ENCODE data around the gene SLC30A5.
A peak's percentile ranks its signal among the peaks of the same experiment; 100 is the strongest.

Gene SLC30A5

GRCh38 chr5:69148981-69149675 is 55.3 kb downstream of the SLC30A5 start:
- H2AFZ ChIP-seq (ENCODE audit: insufficient read depth, low read length, poor library complexity): no peak overlapping the region
- no peak overlapping the region for H2BK5ac ChIP-seq (ENCODE audit: low read depth, low read length, poor library complexity)
- no peak overlapping the region for H3K4me2 ChIP-seq (ENCODE audit: low read length)
- DNase-seq: no peak
- no peaks in the 10 kb centered on the region for H3K27me3 ChIP-seq (ENCODE audit: insufficient read depth, low read length)
- H2BK120ac ChIP-seq (ENCODE audit: insufficient read depth, low read length, poor library complexity): no peak overlapping the region
- no peak overlapping the region for H3K4me3 ChIP-seq (ENCODE audit: low read depth, low read length)
- no peaks in the 10 kb centered on the region for H3K79me2 ChIP-seq (ENCODE audit: control insufficient read depth, insufficient read depth, low read length, poor library complexity)
- H3K4ac ChIP-seq (ENCODE audit: low read depth, low read length): no peak overlapping the region
- H2AK5ac ChIP-seq (ENCODE audit: low read length): no peak overlapping the region
- no peak overlapping the region for H3K14ac ChIP-seq (ENCODE audit: low read length)
- H3K9ac ChIP-seq (ENCODE audit: low read length): no peak overlapping the region
- no peaks in the 10 kb centered on the region for H3K4me1 ChIP-seq (ENCODE audit: control insufficient read depth in 1 of 2, insufficient read depth in 2 of 2, low read length in 2 of 2)
- H3K27ac ChIP-seq (ENCODE audit: low read depth, low read length): no peak overlapping the region
- H3K36me3 ChIP-seq (ENCODE audit: control insufficient read depth in 1 of 2, insufficient read depth in 2 of 2, low read length in 2 of 2): no peaks in the 10 kb centered on the region
- WGBS (ENCODE audit: extremely low coverage, insufficient coverage, insufficient read length): no CpG with 5 or more reads among the region's 2 CpGs
- no peaks in the 10 kb centered on the region for H3K79me1 ChIP-seq (ENCODE audit: low read length)
- no peak overlapping the region for H3K23ac ChIP-seq (ENCODE audit: low read length)
- no peak overlapping the region for H3K18ac ChIP-seq (ENCODE audit: low read length)
- no peak overlapping the region for H4K12ac ChIP-seq (ENCODE audit: low read depth, low read length)
- H3K9me3 ChIP-seq (ENCODE audit: insufficient read depth, low read depth, low read length): no peaks in the 10 kb centered on the region
- H4K8ac ChIP-seq (ENCODE audit: low read depth, low read length): no peak overlapping the region
- no peak overlapping the region for H2BK12ac ChIP-seq (ENCODE audit: low read length)
- H4K91ac ChIP-seq (ENCODE audit: low read depth, low read length): peak overlapping the region; percentile 19

DNA sequence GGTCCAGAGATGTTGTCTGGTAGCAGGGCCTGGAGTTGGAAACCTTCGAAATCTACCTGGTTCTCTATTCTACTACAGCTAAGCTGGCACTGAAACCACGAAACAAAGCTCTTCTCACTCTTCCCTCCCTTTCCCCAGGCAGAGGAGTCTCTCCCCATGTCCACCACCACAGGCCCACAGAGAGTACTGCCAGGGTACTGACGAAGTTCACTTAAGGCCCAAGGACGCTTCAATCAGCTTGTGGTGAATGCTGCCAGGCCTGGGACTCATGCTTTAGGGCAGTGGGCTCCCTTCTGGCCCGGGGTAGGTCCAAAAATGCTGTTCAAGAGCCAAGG is 55.8 kb downstream of the SLC30A5 start:
- Histone ChIP-seq H3K18ac (ENCODE audit: low read length) (no peak overlapping the region), H3K27me3 (ENCODE audit: insufficient read depth, low read length) (no peaks in the 10 kb centered on the region), H3K27ac (ENCODE audit: low read depth, low read length) (no peak overlapping the region), H3K36me3 (ENCODE audit: control insufficient read depth in 1 of 2, insufficient read depth in 2 of 2, low read length in 2 of 2) (no peaks in the 10 kb centered on the region), H2AK5ac (ENCODE audit: low read length) (no peak overlapping the region), H4K12ac (ENCODE audit: low read depth, low read length) (no peak overlapping the region), H2BK12ac (ENCODE audit: low read length) (no peak overlapping the region), H3K4me2 (ENCODE audit: low read length) (no peak overlapping the region), H3K9me3 (ENCODE audit: insufficient read depth, low read depth, low read length) (no peaks in the 10 kb centered on the region), H4K91ac (ENCODE audit: low read depth, low read length) (no peak overlapping the region), H3K4me1 (ENCODE audit: control insufficient read depth in 1 of 2, insufficient read depth in 2 of 2, low read length in 2 of 2) (no peaks in the 10 kb centered on the region), H3K23ac (ENCODE audit: low read length) (no peak overlapping the region), H3K14ac (ENCODE audit: low read length) (no peak overlapping the region), H3K4me3 (ENCODE audit: low read depth, low read length) (no peak overlapping the region), H2AFZ (ENCODE audit: insufficient read depth, low read length, poor library complexity) (no peak overlapping the region), H4K8ac (ENCODE audit: low read depth, low read length) (no peak overlapping the region), H3K4ac (ENCODE audit: low read depth, low read length) (no peak overlapping the region), H3K9ac (ENCODE audit: low read length) (no peak overlapping the region), H3K79me2 (ENCODE audit: control insufficient read depth, insufficient read depth, low read length, poor library complexity) (no peaks in the 10 kb centered on the region), H2BK120ac (ENCODE audit: insufficient read depth, low read length, poor library complexity) (no peak overlapping the region), H3K79me1 (ENCODE audit: low read length) (no peaks in the 10 kb centered on the region), H2BK5ac (ENCODE audit: low read depth, low read length, poor library complexity) (no peak overlapping the region)
- no peak for DNase-seq
- WGBS (ENCODE audit: extremely low coverage, insufficient coverage, insufficient read length): no CpG with 5 or more reads among the region's 5 CpGs

- no peak overlapping the region for H2BK12ac ChIP-seq (ENCODE audit: low read length)
- H3K14ac ChIP-seq (ENCODE audit: low read length): no peak overlapping the region
- WGBS (ENCODE audit: extremely low coverage, insufficient coverage, insufficient read length): no CpG with 5 or more reads among the region's 3 CpGs
- no peak overlapping the region for H3K9ac ChIP-seq (ENCODE audit: low read length)
- H3K79me2 ChIP-seq (ENCODE audit: control insufficient read depth, insufficient read depth, low read length, poor library complexity): no peaks in the 10 kb centered on the region
- no peak overlapping the region for H2AK5ac ChIP-seq (ENCODE audit: low read length)
- H3K23ac ChIP-seq (ENCODE audit: low read length): no peak overlapping the region
- no peak overlapping the region for H2AFZ ChIP-seq (ENCODE audit: insufficient read depth, low read length, poor library complexity)
- no peak overlapping the region for H2BK120ac ChIP-seq (ENCODE audit: insufficient read depth, low read length, poor library complexity)
- H3K4me3 ChIP-seq (ENCODE audit: low read depth, low read length): no peak overlapping the region
- no peak overlapping the region for H3K18ac ChIP-seq (ENCODE audit: low read length)
- H2BK5ac ChIP-seq (ENCODE audit: low read depth, low read length, poor library complexity): no peak overlapping the region
- no peak overlapping the region for H3K27ac ChIP-seq (ENCODE audit: low read depth, low read length)
- no peak overlapping the region for H4K91ac ChIP-seq (ENCODE audit: low read depth, low read length)
- no peaks in the 10 kb centered on the region for H3K4me1 ChIP-seq (ENCODE audit: control insufficient read depth in 1 of 2, insufficient read depth in 2 of 2, low read length in 2 of 2)
- no peaks in the 10 kb centered on the region for H3K9me3 ChIP-seq (ENCODE audit: insufficient read depth, low read depth, low read length)
- DNase-seq: no peak
- no peak overlapping the region for H3K4ac ChIP-seq (ENCODE audit: low read depth, low read length)
- no peaks in the 10 kb centered on the region for H3K27me3 ChIP-seq (ENCODE audit: insufficient read depth, low read length)
- H3K4me2 ChIP-seq (ENCODE audit: low read length): no peak overlapping the region
- no peaks in the 10 kb centered on the region for H3K79me1 ChIP-seq (ENCODE audit: low read length)
- H4K8ac ChIP-seq (ENCODE audit: low read depth, low read length): no peak overlapping the region
- no peaks in the 10 kb centered on the region for H3K36me3 ChIP-seq (ENCODE audit: control insufficient read depth in 1 of 2, insufficient read depth in 2 of 2, low read length in 2 of 2)
- H4K12ac ChIP-seq (ENCODE audit: low read depth, low read length): no peak overlapping the region
Measured at GRCh38 chr5:69152731-69153130, 58.9 kb downstream of the SLC30A5 start.

DNA sequence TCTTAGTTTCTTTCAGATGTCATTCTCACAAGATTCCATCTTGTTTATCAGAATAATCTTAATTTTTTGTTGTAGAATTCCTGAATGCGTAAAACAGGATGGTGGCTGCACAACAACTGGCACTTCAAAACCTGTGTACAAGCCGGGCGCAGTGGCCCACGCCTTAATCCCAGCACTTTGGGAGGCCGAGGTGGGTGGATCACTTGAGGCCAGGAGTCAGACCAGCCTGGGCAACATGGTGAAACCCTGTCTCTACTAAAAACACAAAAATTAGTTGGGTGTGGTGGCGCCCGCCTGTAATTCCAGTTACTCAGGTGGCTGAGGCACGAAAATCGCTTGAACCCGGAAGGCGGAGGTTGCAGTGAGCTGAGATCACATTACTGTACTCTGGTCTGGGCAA is 62.6 kb downstream of the SLC30A5 start:
- peak; percentile 88 to 91 for DNase-seq
- no peak overlapping the region for H3K4ac ChIP-seq (ENCODE audit: low read depth, low read length)
- no peak overlapping the region for H3K4me2 ChIP-seq (ENCODE audit: low read length)
- no CpG with 5 or more reads among the region's 11 CpGs for WGBS (ENCODE audit: extremely low coverage, insufficient coverage, insufficient read length)
- H3K27ac ChIP-seq (ENCODE audit: low read depth, low read length): no peak overlapping the region
- H4K8ac ChIP-seq (ENCODE audit: low read depth, low read length): no peak overlapping the region
- H4K91ac ChIP-seq (ENCODE audit: low read depth, low read length): no peak overlapping the region
- no peaks in the 10 kb centered on the region for H3K79me2 ChIP-seq (ENCODE audit: control insufficient read depth, insufficient read depth, low read length, poor library complexity)
- H3K27me3 ChIP-seq (ENCODE audit: insufficient read depth, low read length): no peaks in the 10 kb centered on the region
- no peak overlapping the region for H2AFZ ChIP-seq (ENCODE audit: insufficient read depth, low read length, poor library complexity)
- H2BK5ac ChIP-seq (ENCODE audit: low read depth, low read length, poor library complexity): no peak overlapping the region
- no peak overlapping the region for H3K23ac ChIP-seq (ENCODE audit: low read length)
- no peaks in the 10 kb centered on the region for H3K79me1 ChIP-seq (ENCODE audit: low read length)
- H3K18ac ChIP-seq (ENCODE audit: low read length): no peak overlapping the region
- H2BK12ac ChIP-seq (ENCODE audit: low read length): no peak overlapping the region
- H3K9me3 ChIP-seq (ENCODE audit: insufficient read depth, low read depth, low read length): no peaks in the 10 kb centered on the region
- H3K4me3 ChIP-seq (ENCODE audit: low read depth, low read length): no peak overlapping the region
- H2AK5ac ChIP-seq (ENCODE audit: low read length): no peak overlapping the region
- no peak overlapping the region for H3K14ac ChIP-seq (ENCODE audit: low read length)
- no peak overlapping the region for H3K9ac ChIP-seq (ENCODE audit: low read length)
- no peaks in the 10 kb centered on the region for H3K36me3 ChIP-seq (ENCODE audit: control insufficient read depth in 1 of 2, insufficient read depth in 2 of 2, low read length in 2 of 2)
- no peak overlapping the region for H4K12ac ChIP-seq (ENCODE audit: low read depth, low read length)
- no peak overlapping the region for H2BK120ac ChIP-seq (ENCODE audit: insufficient read depth, low read length, poor library complexity)
- H3K4me1 ChIP-seq (ENCODE audit: control insufficient read depth in 1 of 2, insufficient read depth in 2 of 2, low read length in 2 of 2): no peaks in the 10 kb centered on the region
